Trophoblast cell (in vitro differentiated cells and primary cell): ENCODE data around the gene CLEC2D.
"Not testable (repeated sequence)": the region's sequence is repeated elsewhere in the genome, so short reads cannot be mapped to it uniquely, and the experiment has no call there.

ENCODE experiments used
- DNase-seq, 2 donors: peaks; one replicate each; pipeline ENCODE4 v3.0.0-alpha.2; 2016
- H2AFZ ChIP-seq: 2 replicates; pipeline ENCODE4 v1.6.1; 2013; ENCODE audit warnings: low read length, moderate library complexity, mild to moderate bottlenecking; ENCODE audit not compliant: insufficient read depth, poor library complexity
- H2AK5ac ChIP-seq: 2 replicates; pipeline ENCODE4 v1.6.1; 2013; ENCODE audit warnings: mild to moderate bottlenecking, low read length
- H2BK120ac ChIP-seq: 2 replicates; pipeline ENCODE4 v1.6.1; 2013; ENCODE audit warnings: low read length, mild to moderate bottlenecking, moderate library complexity; ENCODE audit not compliant: insufficient read depth, poor library complexity
- H2BK12ac ChIP-seq: 2 replicates; pipeline ENCODE4 v1.6.1; 2013; ENCODE audit warnings: mild to moderate bottlenecking, low read length, moderate library complexity
- H2BK5ac ChIP-seq: 2 replicates; pipeline ENCODE4 v1.6.1; 2013; ENCODE audit warnings: low read length, low read depth, moderate library complexity, mild to moderate bottlenecking; ENCODE audit not compliant: poor library complexity
- H3K14ac ChIP-seq: 2 replicates; pipeline ENCODE4 v1.6.1; 2013; ENCODE audit warnings: mild to moderate bottlenecking, low read length
- H3K18ac ChIP-seq: 2 replicates; pipeline ENCODE4 v1.6.1; 2013; ENCODE audit warnings: mild to moderate bottlenecking, low read length
- H3K23ac ChIP-seq: 2 replicates; pipeline ENCODE4 v1.6.1; 2013; ENCODE audit warnings: low read length
- H3K27ac ChIP-seq: 2 replicates; pipeline ENCODE4 v1.5.1; 2013; ENCODE audit warnings: low read depth, mild to moderate bottlenecking, inconsistent platforms, low read length, moderate library complexity
- H3K27me3 ChIP-seq: 2 replicates; pipeline ENCODE4 v1.6.1; 2013; ENCODE audit warnings: inconsistent platforms, mild to moderate bottlenecking, low read length, moderate library complexity; ENCODE audit not compliant: insufficient read depth
- H3K36me3 ChIP-seq, 2 experiments: 1 replicate in 1 of 2; 2 replicates in 1 of 2; pipeline ENCODE4 v1.6.1; 2013; ENCODE audit warnings: low read length in 2 of 2, mild to moderate bottlenecking in 2 of 2, moderate library complexity in 1 of 2; ENCODE audit not compliant: insufficient read depth in 2 of 2, control insufficient read depth in 1 of 2
- H3K4ac ChIP-seq: 2 replicates; pipeline ENCODE4 v1.6.1; 2013; ENCODE audit warnings: low read depth, mild to moderate bottlenecking, low read length, moderate library complexity
- H3K4me1 ChIP-seq, 2 experiments: 1 replicate in 1 of 2; 2 replicates in 1 of 2; pipeline ENCODE4 v1.6.1; 2013; ENCODE audit warnings: low read length in 2 of 2, mild to moderate bottlenecking in 2 of 2, moderate library complexity in 1 of 2; ENCODE audit not compliant: insufficient read depth in 2 of 2, control insufficient read depth in 1 of 2
- H3K4me2 ChIP-seq: 2 replicates; pipeline ENCODE4 v1.6.1; 2013; ENCODE audit warnings: inconsistent platforms, mild to moderate bottlenecking, low read length, moderate library complexity
- H3K4me3 ChIP-seq: 2 replicates; pipeline ENCODE4 v1.5.1; 2013; ENCODE audit warnings: mild to moderate bottlenecking, low read depth, low read length, inconsistent platforms
- H3K79me1 ChIP-seq: one replicate; pipeline ENCODE4 v1.6.1; 2013; ENCODE audit warnings: low read length
- H3K79me2 ChIP-seq: 2 replicates; pipeline ENCODE4 v1.6.1; 2013; ENCODE audit warnings: low read length, mild to moderate bottlenecking; ENCODE audit not compliant: control insufficient read depth, insufficient read depth, poor library complexity
- H3K9ac ChIP-seq: 2 replicates; pipeline ENCODE4 v1.6.1; 2013; ENCODE audit warnings: mild to moderate bottlenecking, low read length
- H3K9me3 ChIP-seq: 2 replicates; pipeline ENCODE4 v1.6.1; 2013; ENCODE audit warnings: low read depth, mild to moderate bottlenecking, control low read depth, inconsistent platforms, low read length; ENCODE audit not compliant: insufficient read depth
- H4K12ac ChIP-seq: 2 replicates; pipeline ENCODE4 v1.6.1; 2013; ENCODE audit warnings: low read depth, mild to moderate bottlenecking, low read length, moderate library complexity
- H4K8ac ChIP-seq: 2 replicates; pipeline ENCODE4 v1.6.1; 2013; ENCODE audit warnings: low read depth, mild to moderate bottlenecking, low read length, moderate library complexity
- H4K91ac ChIP-seq: one replicate; pipeline ENCODE4 v1.6.1; 2013; ENCODE audit warnings: low read depth, mild to moderate bottlenecking, low read length, moderate library complexity
- WGBS: extraction: QIAGEN DNeasy Blood & Tissue Kit; methylation state at CpG from one replicate; pipeline ENCODE4 v1.1.7; 2013; ENCODE audit warnings: missing lambda C conversion rate; ENCODE audit not compliant: insufficient read length, insufficient coverage; ENCODE audit errors: extremely low coverage; 5-methylcytosine and 5-hydroxymethylcytosine counted together

The CLEC2D gene

DNA sequence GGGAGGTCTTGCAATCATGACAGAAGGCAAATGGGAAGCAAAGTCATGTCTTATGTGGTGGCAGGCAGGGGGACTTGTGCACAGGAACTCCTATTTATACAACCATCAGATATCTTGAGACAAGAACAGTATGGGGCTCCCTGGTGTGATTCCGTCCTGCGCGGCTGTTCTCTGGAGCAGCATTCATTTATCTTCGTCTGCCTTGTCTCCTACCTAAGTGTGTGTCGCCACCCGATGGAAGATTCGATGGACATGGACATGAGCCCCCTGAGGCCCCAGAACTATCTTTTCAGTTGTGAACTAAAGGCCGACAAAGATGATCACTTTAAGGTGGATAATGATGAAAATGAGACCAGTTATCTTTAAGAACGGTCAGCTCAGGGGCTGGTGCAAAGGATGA, 25.6 kb downstream of the CLEC2D start:
- not testable (repeated sequence) for H4K91ac ChIP-seq, H3K27ac ChIP-seq, H2BK5ac ChIP-seq, H4K12ac ChIP-seq, H4K8ac ChIP-seq, H3K4me3 ChIP-seq, H3K27me3 ChIP-seq, H3K36me3 ChIP-seq, H3K79me2 ChIP-seq, H3K9ac ChIP-seq, H2AFZ ChIP-seq, H3K14ac ChIP-seq, H2AK5ac ChIP-seq, H2BK120ac ChIP-seq, H3K4me1 ChIP-seq, H3K79me1 ChIP-seq, DNase-seq, H3K23ac ChIP-seq, H3K9me3 ChIP-seq, H2BK12ac ChIP-seq, H3K4me2 ChIP-seq, H3K18ac ChIP-seq, H3K4ac ChIP-seq
- WGBS = no CpG with 5 or more reads among the region's 9 CpGs

DNA sequence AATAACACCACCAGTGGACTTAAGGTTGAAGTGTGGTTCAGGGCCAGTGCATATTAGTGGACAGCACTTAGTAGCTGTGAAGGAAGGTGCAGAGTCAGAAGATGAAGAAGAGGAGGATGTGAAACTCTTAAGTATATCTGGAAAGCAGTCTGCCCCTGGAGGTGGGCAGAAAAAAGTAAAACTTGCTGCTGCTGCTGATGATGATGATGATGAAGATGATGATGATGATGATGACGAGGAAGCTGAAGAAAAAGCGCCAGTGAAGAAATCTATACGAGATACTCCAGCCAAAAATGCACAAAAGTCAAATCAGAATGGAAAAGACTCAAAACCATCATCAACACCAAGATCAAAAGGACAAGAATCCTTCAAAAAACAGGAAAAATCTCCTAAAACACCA, 26.1 kb downstream of the CLEC2D start:
- not testable (repeated sequence) for H3K18ac ChIP-seq

DNA sequence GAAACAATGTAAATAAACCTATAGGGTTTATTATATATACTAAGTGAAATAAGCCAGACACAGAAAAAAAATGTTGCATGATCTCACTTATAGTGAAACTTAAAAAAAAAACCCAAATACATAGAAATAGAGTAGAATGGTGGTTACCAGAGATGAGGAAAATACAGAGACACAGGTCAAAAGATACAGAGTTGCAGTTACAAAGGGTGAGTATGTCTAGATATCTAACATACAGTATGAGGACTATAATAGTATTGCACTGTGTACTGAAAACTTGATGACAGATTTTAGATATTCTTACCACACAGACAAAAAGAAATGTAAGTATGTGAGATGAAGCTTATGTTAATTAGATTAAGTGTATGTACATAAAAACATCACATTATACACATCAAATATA, 28.1 kb downstream of the CLEC2D start:
- H3K4ac ChIP-seq = no peak overlapping the region
- no peak overlapping the region for H4K8ac ChIP-seq
- no peak overlapping the region for H2BK5ac ChIP-seq
- H3K79me2 ChIP-seq = no peaks in the 10 kb centered on the region
- H3K14ac ChIP-seq = no peak overlapping the region
- no peak overlapping the region for H2BK120ac ChIP-seq
- no peak for DNase-seq
- H2AFZ ChIP-seq = no peak overlapping the region
- H3K9ac ChIP-seq = no peak overlapping the region
- H3K4me1 ChIP-seq = no peaks in the 10 kb centered on the region
- H3K23ac ChIP-seq = no peak overlapping the region
- H3K4me3 ChIP-seq = no peak overlapping the region
- no peaks in the 10 kb centered on the region for H3K27me3 ChIP-seq
- no peak overlapping the region for H2AK5ac ChIP-seq
- H4K12ac ChIP-seq = no peak overlapping the region
- H3K4me2 ChIP-seq = no peak overlapping the region
- no peak overlapping the region for H3K27ac ChIP-seq
- peaks cover 2 to 4% of the 10 kb centered on the region in 2 experiments for H3K36me3 ChIP-seq
- no peak overlapping the region for H3K18ac ChIP-seq
- H4K91ac ChIP-seq = no peak overlapping the region
- no peaks in the 10 kb centered on the region for H3K79me1 ChIP-seq
- H3K9me3 ChIP-seq = peaks cover 8% of the 10 kb centered on the region
- H2BK12ac ChIP-seq = no peak overlapping the region

More for the DNA sequence above, 26.1 kb downstream of the CLEC2D start:
- H3K4ac ChIP-seq, H3K23ac ChIP-seq, H3K79me1 ChIP-seq, H3K9me3 ChIP-seq, H2AFZ ChIP-seq, DNase-seq, H3K4me1 ChIP-seq, H2BK12ac ChIP-seq, H2AK5ac ChIP-seq, H3K4me3 ChIP-seq, H3K14ac ChIP-seq, H3K9ac ChIP-seq, H4K12ac ChIP-seq, H3K27ac ChIP-seq, H2BK5ac ChIP-seq, H4K91ac ChIP-seq, H4K8ac ChIP-seq, H3K36me3 ChIP-seq, H3K27me3 ChIP-seq, H3K79me2 ChIP-seq, H2BK120ac ChIP-seq, H3K4me2 ChIP-seq: not testable (repeated sequence)
- no CpG with 5 or more reads among the region's 3 CpGs for WGBS

DNA sequence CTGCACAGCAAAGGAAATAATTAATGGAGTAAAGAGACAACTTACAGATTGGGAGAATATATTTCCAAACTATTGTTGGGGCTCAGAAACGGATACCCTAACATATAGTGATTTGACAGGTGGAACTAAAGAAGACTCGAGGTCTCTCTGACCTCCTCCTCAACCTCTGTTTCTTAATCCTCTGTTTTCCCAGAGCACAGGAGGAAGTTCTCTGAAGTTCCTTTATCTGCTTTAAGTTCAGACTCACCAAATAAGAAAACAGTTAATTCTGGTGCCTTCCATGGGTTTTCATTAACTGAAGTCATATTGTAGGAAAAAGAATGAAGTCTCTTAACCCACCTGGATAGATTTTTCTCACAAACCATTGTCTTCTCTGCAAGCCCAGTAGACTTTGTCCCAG, 29.2 kb downstream of the CLEC2D start:
- Histone ChIP-seq H3K14ac (no peak overlapping the region), H3K4ac (no peak overlapping the region), H2AFZ (no peak overlapping the region), H2BK5ac (no peak overlapping the region), H3K9ac (no peak overlapping the region), H2BK120ac (no peak overlapping the region), H3K79me2 (no peaks in the 10 kb centered on the region), H3K4me3 (no peak overlapping the region), H3K9me3 (peaks cover 8% of the 10 kb centered on the region), H4K8ac (no peak overlapping the region), H3K4me1 (no peaks in the 10 kb centered on the region), H3K27me3 (no peaks in the 10 kb centered on the region), H4K12ac (no peak overlapping the region), H2AK5ac (no peak overlapping the region), H3K4me2 (no peak overlapping the region), H3K23ac (no peak overlapping the region), H2BK12ac (no peak overlapping the region), H4K91ac (no peak overlapping the region), H3K27ac (no peak overlapping the region), H3K18ac (no peak overlapping the region), H3K36me3 (peaks cover under 1 to 4% of the 10 kb centered on the region in 2 experiments), H3K79me1 (no peaks in the 10 kb centered on the region)
- WGBS = no CpG with 5 or more reads among the region's 2 CpGs
- no peak for DNase-seq
